ENCODE results near the gene MYF6.

DNA sequence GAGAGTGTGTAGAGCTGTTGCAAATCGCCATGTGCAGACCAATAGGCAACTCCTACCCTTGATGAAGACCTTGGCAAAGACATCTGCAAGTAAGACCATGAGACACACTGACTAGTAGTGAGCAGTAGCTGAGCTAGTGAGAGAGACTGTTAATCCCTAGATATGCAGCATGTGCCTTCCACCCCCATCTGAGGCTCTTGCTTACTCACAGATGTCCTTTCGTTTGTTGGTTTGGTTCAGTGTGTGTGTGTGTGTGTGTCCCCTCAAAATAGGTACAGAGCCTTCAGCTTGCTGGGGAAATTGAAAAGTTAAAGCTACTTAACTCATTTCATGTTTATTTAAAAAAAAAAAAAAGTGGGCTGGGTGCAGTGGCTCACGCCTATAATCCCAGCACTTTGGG, 46.8 kb downstream of the MYF6 start:
- TF ChIP-seq, protein P1, sequence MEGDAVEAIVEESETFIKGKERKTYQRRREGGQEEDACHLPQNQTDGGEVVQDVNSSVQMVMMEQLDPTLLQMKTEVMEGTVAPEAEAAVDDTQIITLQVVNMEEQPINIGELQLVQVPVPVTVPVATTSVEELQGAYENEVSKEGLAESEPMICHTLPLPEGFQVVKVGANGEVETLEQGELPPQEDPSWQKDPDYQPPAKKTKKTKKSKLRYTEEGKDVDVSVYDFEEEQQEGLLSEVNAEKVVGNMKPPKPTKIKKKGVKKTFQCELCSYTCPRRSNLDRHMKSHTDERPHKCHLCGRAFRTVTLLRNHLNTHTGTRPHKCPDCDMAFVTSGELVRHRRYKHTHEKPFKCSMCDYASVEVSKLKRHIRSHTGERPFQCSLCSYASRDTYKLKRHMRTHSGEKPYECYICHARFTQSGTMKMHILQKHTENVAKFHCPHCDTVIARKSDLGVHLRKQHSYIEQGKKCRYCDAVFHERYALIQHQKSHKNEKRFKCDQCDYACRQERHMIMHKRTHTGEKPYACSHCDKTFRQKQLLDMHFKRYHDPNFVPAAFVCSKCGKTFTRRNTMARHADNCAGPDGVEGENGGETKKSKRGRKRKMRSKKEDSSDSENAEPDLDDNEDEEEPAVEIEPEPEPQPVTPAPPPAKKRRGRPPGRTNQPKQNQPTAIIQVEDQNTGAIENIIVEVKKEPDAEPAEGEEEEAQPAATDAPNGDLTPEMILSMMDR (tag by site-specific recombination; IDR thresholded peaks at IDR 0.05) = no peak
- TF ChIP-seq, protein P2, sequence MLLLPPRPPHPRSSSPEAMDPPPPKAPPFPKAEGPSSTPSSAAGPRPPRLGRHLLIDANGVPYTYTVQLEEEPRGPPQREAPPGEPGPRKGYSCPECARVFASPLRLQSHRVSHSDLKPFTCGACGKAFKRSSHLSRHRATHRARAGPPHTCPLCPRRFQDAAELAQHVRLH (tag by site-specific recombination; IDR thresholded peaks at IDR 0.05) = no peak
- TF ChIP-seq, protein P3, sequence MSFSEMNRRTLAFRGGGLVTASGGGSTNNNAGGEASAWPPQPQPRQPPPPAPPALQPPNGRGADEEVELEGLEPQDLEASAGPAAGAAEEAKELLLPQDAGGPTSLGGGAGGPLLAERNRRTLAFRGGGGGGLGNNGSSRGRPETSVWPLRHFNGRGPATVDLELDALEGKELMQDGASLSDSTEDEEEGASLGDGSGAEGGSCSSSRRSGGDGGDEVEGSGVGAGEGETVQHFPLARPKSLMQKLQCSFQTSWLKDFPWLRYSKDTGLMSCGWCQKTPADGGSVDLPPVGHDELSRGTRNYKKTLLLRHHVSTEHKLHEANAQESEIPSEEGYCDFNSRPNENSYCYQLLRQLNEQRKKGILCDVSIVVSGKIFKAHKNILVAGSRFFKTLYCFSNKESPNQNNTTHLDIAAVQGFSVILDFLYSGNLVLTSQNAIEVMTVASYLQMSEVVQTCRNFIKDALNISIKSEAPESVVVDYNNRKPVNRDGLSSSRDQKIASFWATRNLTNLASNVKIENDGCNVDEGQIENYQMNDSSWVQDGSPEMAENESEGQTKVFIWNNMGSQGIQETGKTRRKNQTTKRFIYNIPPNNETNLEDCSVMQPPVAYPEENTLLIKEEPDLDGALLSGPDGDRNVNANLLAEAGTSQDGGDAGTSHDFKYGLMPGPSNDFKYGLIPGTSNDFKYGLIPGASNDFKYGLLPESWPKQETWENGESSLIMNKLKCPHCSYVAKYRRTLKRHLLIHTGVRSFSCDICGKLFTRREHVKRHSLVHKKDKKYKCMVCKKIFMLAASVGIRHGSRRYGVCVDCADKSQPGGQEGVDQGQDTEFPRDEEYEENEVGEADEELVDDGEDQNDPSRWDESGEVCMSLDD (tag by site-specific recombination; IDR thresholded peaks at IDR 0.05) = no peak
- TF ChIP-seq ZBTB7A (tag by site-specific recombination; IDR thresholded peaks at IDR 0.05; ENCODE audit: low read depth) = no peak
- TF ChIP-seq, protein P4, sequence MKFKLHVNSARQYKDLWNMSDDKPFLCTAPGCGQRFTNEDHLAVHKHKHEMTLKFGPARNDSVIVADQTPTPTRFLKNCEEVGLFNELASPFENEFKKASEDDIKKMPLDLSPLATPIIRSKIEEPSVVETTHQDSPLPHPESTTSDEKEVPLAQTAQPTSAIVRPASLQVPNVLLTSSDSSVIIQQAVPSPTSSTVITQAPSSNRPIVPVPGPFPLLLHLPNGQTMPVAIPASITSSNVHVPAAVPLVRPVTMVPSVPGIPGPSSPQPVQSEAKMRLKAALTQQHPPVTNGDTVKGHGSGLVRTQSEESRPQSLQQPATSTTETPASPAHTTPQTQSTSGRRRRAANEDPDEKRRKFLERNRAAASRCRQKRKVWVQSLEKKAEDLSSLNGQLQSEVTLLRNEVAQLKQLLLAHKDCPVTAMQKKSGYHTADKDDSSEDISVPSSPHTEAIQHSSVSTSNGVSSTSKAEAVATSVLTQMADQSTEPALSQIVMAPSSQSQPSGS (tag by site-specific recombination; IDR thresholded peaks at IDR 0.05; ENCODE audit: low read depth) = no peak

Data from HEK293 (cell line).